HG03342 (cell line): ENCODE results near the gene NFATC2.

Source experiments
- ATAC-seq: cut with Tn5 transposase; IDR thresholded peaks from one replicate; pipeline ENCODE4 v1.9.1; 2021; ENCODE audit warnings: mild to moderate bottlenecking, moderate library complexity; ENCODE audit not compliant: unreplicated experiment

NFATC2 gene

DNA sequence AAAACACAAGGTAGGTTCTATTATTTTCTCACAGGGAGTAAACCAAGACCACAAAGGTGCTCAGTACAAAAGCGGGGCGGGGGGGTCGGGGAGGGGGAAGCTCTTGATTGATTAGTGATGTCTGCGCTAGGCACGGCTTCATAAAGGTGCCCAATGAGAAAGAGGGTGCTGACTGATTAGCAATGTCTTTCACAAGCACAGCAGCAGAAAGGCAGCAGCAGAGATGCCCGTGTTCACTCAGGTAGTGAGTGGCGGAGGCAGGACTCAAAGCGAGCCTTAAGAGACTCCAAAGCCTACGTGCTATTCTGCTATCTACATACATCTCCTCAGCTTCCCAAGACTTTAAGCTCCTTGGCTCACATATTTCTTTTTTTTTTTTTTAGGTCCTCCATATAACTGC, 20.3 kb downstream of the NFATC2 start:
- no peak for ATAC-seq

- ATAC-seq: no peak
Observed at GRCh38 chr20:51517839-51518238, 24.7 kb downstream of the NFATC2 start.

DNA sequence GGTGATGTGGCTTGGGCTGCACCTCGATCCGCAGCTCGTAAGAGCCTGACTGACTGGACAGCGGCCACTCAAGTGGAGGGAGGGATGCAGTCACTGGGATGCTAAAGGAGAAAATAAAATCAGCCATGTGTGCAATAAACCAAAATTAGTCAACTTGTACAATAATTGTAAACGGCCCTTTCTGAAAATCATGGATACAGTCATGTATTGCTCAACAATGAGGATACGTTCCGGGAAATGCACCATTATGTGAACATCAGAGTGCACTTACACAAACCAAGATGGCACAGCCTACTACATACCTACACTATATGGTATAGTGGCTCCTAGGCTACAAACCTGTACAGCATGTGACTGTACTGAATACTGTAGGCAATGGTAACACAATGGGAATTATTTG, 25.7 kb downstream of the NFATC2 start:
- ATAC-seq: no peak

DNA sequence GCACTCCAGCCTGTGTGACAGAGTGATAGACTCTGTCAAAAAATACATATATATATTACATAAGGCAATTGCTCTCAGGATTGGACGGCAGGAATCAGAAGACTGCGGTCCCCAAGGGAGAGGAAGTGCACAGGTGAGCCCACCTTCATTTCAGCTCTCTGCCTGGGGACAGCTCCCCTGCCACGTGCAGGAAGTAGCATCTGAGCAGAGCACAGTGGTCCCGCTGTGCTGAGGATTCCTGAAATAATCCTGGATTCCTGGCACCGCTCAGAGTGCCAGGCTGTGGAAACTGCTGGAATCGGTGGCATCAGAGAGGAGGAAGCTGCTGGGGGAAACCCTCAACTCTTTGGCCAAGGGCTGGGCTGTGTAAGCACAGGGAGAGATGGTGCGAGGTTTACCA, 27.7 kb downstream of the NFATC2 start:
- no peak for ATAC-seq

DNA sequence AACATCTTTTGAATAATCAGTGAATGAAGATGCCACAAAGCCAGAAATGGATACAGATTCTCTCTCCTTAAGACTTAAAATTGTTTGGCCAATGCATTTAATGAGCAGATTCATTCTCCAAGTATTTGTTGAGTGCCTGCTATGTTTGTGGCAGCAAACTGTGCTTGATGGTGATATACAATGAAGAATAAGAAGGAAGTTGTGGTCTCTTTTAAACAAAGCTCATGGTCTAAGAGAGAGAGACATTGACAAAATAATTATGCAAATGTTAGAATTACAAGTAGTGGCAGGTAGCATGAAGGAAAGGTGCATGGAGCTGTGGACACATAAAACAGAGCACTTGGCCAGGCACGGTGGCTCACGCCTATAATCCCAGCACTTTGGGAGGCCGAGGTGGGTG, 28.3 kb downstream of the NFATC2 start:
- ATAC-seq: no peak

GRCh38 chr20:51513545-51513944, 29.0 kb downstream of the NFATC2 start:
- no peak for ATAC-seq

DNA sequence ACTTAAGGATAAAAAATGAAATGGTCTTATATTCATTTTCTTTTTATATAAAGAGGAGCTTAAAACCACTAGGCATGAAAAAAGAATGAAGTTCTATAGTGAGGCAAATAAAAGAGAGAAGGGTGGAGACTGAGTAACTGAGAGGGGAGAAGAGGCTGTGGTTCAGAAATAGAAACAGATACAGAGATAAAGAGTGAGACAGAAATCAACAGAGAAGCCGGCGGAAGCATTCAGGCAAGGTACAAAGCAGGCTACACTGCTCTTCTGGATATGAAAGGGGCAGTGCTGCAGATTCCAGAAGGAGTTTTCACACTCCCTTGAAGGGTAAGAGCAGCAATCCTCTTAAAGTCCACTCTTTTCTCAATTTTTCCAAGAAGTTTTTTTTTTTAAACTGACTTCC, 29.9 kb downstream of the NFATC2 start:
- ATAC-seq: no peak

DNA sequence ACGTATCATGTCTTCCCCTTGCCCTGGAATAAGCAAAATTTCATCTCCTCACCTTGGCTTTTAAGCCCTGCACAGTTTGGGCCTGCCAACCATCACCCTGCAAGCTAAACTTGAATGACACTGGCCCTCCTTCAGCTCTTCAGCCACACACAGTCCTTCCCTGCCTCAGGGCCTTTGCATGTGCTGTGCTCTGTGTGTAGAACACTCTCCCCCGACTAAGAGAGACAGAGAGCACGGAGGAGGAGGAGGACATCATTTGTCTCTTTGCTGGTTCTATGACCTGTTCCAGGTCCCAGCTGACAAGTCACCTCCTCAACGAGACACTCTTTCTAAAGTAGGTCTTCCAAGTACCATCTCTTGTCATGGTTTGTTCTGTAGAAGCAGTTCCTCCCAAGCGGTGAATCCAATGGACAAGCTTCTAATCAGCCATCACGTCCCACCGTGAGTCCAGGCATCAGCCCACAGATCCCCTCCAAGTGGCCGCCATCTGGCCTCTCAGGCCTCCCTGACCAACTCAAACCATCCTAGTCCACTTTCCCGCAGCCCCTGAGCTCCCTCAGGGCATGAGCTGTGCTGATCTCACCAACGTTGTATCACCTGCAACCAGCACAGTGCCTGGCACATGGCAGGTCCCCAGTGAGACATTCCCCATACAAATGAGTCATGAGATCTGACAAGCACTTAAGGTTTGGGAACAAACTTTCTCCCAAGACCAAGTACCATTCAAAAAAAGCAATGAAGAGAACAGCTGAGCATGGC, 30.5 kb downstream of the NFATC2 start:
- ATAC-seq: no peak

- ATAC-seq: no peak
Observed at GRCh38 chr20:51510936-51511605, 31.4 kb downstream of the NFATC2 start.

DNA sequence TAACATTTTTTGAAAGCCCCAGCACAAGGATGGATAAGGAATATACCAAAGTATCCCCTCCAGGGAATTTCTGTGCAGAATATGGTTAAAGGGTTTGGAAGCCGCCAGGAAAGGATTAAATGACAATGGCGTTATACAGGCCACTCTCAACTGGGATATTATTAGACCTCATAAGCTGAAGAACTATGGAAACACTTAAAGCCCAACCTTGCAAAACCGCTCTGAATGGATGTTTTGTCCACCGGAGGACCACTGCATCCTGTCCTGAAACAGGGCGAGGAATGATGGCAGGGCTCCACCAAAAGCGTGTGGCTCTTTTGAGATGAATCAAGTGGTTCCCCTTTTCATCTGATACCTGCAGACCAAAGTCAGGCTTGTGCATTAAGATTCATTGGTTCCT, 32.4 kb downstream of the NFATC2 start:
- no peak for ATAC-seq

- no peak for ATAC-seq
Observed at GRCh38 chr20:51509208-51509607, 33.3 kb downstream of the NFATC2 start.

- no peak for ATAC-seq
Observed at GRCh38 chr20:51508780-51509179, 33.7 kb downstream of the NFATC2 start.

DNA sequence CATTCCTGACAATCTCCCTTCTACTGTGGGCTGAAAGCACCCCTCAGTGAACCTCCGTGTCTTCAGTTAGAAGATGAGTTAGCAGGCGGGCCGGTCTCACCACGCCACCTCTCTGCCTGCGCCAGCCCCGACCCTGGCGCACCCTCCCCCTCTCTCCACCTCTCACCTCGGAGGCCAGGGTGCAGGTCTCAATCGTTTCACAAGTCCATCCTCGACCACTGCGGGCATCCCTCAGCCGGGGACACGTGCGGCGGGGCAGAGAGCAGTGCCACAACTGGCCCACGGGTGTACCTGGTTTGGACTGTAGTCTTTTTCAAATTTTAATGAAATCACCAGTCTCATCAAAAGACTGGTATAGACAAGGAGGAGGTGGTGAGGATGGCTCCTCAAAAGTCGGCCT, 34.4 kb downstream of the NFATC2 start:
- ATAC-seq: no peak

GRCh38 chr20:51507216-51508036, 35.1 kb downstream of the NFATC2 start:
- no peak for ATAC-seq

DNA sequence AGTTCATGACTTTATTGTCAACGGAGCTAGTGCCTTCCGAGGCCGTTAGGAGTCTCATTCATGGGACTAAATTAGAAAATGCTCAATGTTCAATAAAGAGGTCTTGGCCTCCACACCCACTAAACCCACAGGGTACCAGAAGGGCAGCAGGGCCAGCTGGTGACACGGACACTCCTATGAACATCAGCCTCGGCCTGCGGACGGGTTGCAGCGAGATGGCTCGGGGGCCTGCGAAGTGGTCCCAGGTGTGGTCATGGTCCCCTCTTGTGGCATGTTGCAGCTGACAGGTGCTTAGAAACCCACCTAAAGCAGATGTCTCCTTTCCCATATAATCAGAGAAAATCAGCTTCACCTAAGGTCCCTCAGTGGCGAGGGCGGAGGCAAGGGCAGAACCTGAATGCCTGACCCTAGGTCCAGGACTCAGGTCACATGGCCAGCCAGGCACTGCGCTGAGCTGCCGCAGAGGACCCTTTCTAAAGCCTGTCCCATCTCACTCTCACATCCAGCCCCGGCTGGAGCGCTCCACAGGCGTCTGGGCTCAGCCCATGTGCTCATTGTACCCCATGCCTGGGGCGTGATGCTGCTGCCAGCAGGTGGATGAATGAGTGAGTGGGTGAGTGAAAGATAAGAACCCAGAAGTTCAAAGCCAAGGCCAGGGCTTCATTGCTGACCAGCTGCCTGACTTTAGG, 35.8 kb downstream of the NFATC2 start:
- no peak for ATAC-seq

DNA sequence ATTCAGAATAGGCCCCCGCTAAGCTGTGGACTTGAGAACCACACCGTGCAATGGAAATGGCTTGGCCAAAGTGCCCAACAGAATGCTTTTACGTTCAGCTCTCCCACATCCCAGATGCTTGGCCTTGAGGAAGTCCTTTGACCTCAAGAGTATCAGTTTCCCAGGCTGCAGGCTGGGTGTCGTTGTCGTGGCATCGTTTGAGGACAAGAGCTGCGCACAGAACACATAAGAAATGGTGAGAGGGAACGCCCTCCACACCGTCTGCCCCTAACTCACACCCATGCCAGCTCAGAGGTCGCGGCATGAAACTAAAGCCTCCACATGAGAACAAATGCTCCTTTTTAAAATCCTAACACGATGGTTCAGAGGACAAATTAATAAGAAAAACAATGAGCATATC, 37.0 kb downstream of the NFATC2 start:
- ATAC-seq: no peak

GRCh38 chr20:51503376-51503775, 39.1 kb downstream of the NFATC2 start:
- no peak for ATAC-seq

- no peak for ATAC-seq
Observed at GRCh38 chr20:51500936-51501335, 41.6 kb downstream of the NFATC2 start.

DNA sequence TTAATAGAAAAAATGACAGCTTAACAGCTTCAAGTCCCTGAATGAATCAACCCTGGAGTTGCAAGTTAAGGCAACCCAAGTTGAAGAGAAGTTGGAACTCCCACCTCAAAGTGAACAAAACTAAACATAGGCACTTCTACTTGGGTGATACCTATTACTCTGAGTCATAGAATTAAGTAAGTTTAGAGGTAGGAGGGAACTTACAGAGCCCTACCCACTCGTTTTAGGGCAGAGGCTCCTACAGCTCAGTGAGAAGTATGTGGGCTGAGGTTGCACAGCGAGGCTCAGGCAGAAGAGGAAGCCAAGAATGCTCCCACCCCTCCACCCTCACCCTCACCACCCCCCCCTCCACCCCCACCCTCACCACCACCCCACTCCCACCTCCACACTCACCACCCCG, 42.2 kb downstream of the NFATC2 start:
- ATAC-seq: peak; percentile 68

GRCh38 chr20:51498765-51499540, 43.6 kb downstream of the NFATC2 start:
- no peak for ATAC-seq
